ENCODE results near the gene OTP. TPM values are rescaled to one million over a fixed set of nuclear protein-coding genes. Genes with fewer than 3 reads are reported as not detected.
"Not testable (repeated sequence)": the region's sequence is repeated elsewhere in the genome, so short reads cannot be mapped to it uniquely, and the experiment has no call there.

Gene OTP
- polyA plus RNA-seq, 1 donor, result not detected

- not testable (repeated sequence) for DNase-seq (ENCODE audit: low read depth)
Observed at GRCh38 chr5:77608927-77609326, 29.6 kb downstream of the OTP start.

GRCh38 chr5:77607324-77607723 lies 31.2 kb downstream of the OTP start:
- DNase-seq (ENCODE audit: low read depth), result no peak

GRCh38 chr5:77606279-77606678 lies 32.2 kb downstream of the OTP start:
- no peak for DNase-seq (ENCODE audit: low read depth)

GRCh38 chr5:77599679-77600078 lies 38.8 kb downstream of the OTP start:
- no peak for DNase-seq (ENCODE audit: low read depth)

GRCh38 chr5:77590347-77590746 lies 48.2 kb downstream of the OTP start:
- no peak for DNase-seq (ENCODE audit: low read depth)

GRCh38 chr5:77588175-77588574 lies 50.3 kb downstream of the OTP start:
- DNase-seq (ENCODE audit: low read depth), result no peak

- DNase-seq (ENCODE audit: low read depth), result no peak
Observed at GRCh38 chr5:77586101-77586500, 52.4 kb downstream of the OTP start.

GRCh38 chr5:77582143-77582542 lies 56.4 kb downstream of the OTP start:
- not testable (repeated sequence) for DNase-seq (ENCODE audit: low read depth)

Other genes starting within 250 kb of the OTP start
- gene WDR41, start 146.4 kb downstream of the OTP start, polyA plus RNA-seq (ENCODE audit: insufficient read length), result 42.7 TPM
- 274 TPM for gene TBCA, start 137.6 kb upstream of the OTP start, polyA plus RNA-seq (ENCODE audit: insufficient read length)

Measured in forelimb muscle (tissue), 1 donor.